Measurements from ENCODE around the gene DSE. TPM values are rescaled to one million over a fixed set of nuclear protein-coding genes. Genes with fewer than 3 reads are reported as not detected.
A peak's percentile ranks its signal among the peaks of the same experiment; 100 is the strongest.

Gene DSE
- total RNA-seq, 4 donors from 2014 or later: 27.8 to 42.1 (median 31.5) TPM

GRCh38 chr6:116371918-116372209 lies 1.1 kb downstream of the DSE start:
- no peak for TF ChIP-seq POLR2A (IDR thresholded peaks at IDR 0.05; ENCODE audit: low read depth)
- no peak for TF ChIP-seq POLR2AphosphoS5 (IDR thresholded peaks at IDR 0.05)
- TF ChIP-seq CTCF (IDR thresholded peaks at IDR 0.05): no peak
- TF ChIP-seq EP300 (IDR thresholded peaks at IDR 0.05): no peak
- Histone ChIP-seq H3K4me1 (peaks cover 3 to 26% (median 19%) of the 10 kb centered on the region in 4 donors), H3K27ac (replicated peaks in 1 of 4) (peak overlapping the region; percentile 92 to 98 (median 94)), H3K27me3 (no peaks in the 10 kb centered on the region), H3K9me3 (no peaks in the 10 kb centered on the region), H3K4me3 (peak overlapping the region; percentile 79 to 91 (median 83)), H3K36me3 (no peaks in the 10 kb centered on the region)
- WGBS: 39% methylated on average over 8 of the region's 8 CpGs
- no peak for DNase-seq (ENCODE audit: extremely low spot score)
- intact Hi-C loops (cut with DNase I): loop anchor here (5.0 kb wide), 1 partner anchor 90 kb away; no protein-coding TSS in a partner anchor

- intact Hi-C loops (cut with DNase I): loop anchor here (5.0 kb wide), 1 partner anchor 91 kb away; no protein-coding TSS in a partner anchor
- no peak overlapping the region for H3K4me3 ChIP-seq
- WGBS: 94% methylated on average over 6 of the region's 6 CpGs
- TF ChIP-seq EP300 (IDR thresholded peaks at IDR 0.05) (no peak), POLR2AphosphoS5 (IDR thresholded peaks at IDR 0.05) (no peak), POLR2A (IDR thresholded peaks at IDR 0.05; ENCODE audit: low read depth) (no peak), CTCF (IDR thresholded peaks at IDR 0.05) (no peak)
- no peaks in the 10 kb centered on the region for H3K9me3 ChIP-seq
- peaks cover 3 to 26% (median 15%) of the 10 kb centered on the region in 4 donors for H3K4me1 ChIP-seq
- H3K27ac ChIP-seq (replicated peaks in 1 of 4): no peak overlapping the region
- no peaks in the 10 kb centered on the region for H3K27me3 ChIP-seq
- DNase-seq (ENCODE audit: extremely low spot score): no peak
- H3K36me3 ChIP-seq: no peaks in the 10 kb centered on the region
These were observed 2.6 kb downstream of the DSE start for GRCh38 chr6:116373300-116373699.

GRCh38 chr6:116373940-116374339 lies 3.2 kb downstream of the DSE start:
- H3K27me3 ChIP-seq: no peaks in the 10 kb centered on the region
- no peak for TF ChIP-seq CTCF (IDR thresholded peaks at IDR 0.05)
- no peak for TF ChIP-seq POLR2AphosphoS5 (IDR thresholded peaks at IDR 0.05)
- TF ChIP-seq POLR2A (IDR thresholded peaks at IDR 0.05; ENCODE audit: low read depth): no peak
- no peak for TF ChIP-seq EP300 (IDR thresholded peaks at IDR 0.05)
- H3K9me3 ChIP-seq: no peaks in the 10 kb centered on the region
- no peaks in the 10 kb centered on the region for H3K36me3 ChIP-seq
- H3K4me1 ChIP-seq: peaks cover 3 to 26% (median 15%) of the 10 kb centered on the region in 4 donors
- no peak overlapping the region for H3K4me3 ChIP-seq
- no peak overlapping the region for H3K27ac ChIP-seq (replicated peaks in 1 of 4)
- intact Hi-C loops (cut with DNase I): loop anchor here (5.0 kb wide), 1 partner anchor 92 kb away; no protein-coding TSS in a partner anchor
- DNase-seq (ENCODE audit: extremely low spot score): no peak
- 82% methylated on average over 1 of the region's 1 CpG for WGBS

- Histone ChIP-seq H3K27ac (replicated peaks in 1 of 4) (no peak overlapping the region), H3K4me3 (no peak overlapping the region), H3K27me3 (no peaks in the 10 kb centered on the region), H3K9me3 (no peaks in the 10 kb centered on the region), H3K36me3 (no peaks in the 10 kb centered on the region), H3K4me1 (peaks cover 3 to 21% (median 11%) of the 10 kb centered on the region in 4 donors)
- TF ChIP-seq CTCF (IDR thresholded peaks at IDR 0.05) (no peak), POLR2A (IDR thresholded peaks at IDR 0.05; ENCODE audit: low read depth) (no peak), POLR2AphosphoS5 (IDR thresholded peaks at IDR 0.05) (no peak), EP300 (IDR thresholded peaks at IDR 0.05) (no peak)
- no peak for DNase-seq (ENCODE audit: extremely low spot score)
- intact Hi-C loops (cut with DNase I): loop anchor here (5.0 kb wide), 1 partner anchor 92 kb away; no protein-coding TSS in a partner anchor
- WGBS: 92% methylated on average over 5 of the region's 5 CpGs
These were observed 3.8 kb downstream of the DSE start for GRCh38 chr6:116374586-116374985.

- intact Hi-C loops (cut with DNase I): no loop called here
- Histone ChIP-seq H3K27me3 (no peaks in the 10 kb centered on the region), H3K27ac (replicated peaks in 1 of 4) (no peak overlapping the region), H3K4me1 (peaks cover 2 to 17% (median 9%) of the 10 kb centered on the region in 4 donors), H3K4me3 (no peak overlapping the region), H3K9me3 (no peaks in the 10 kb centered on the region), H3K36me3 (no peaks in the 10 kb centered on the region)
- no peak for DNase-seq (ENCODE audit: extremely low spot score)
- 96% methylated on average over 2 of the region's 2 CpGs for WGBS
- TF ChIP-seq POLR2AphosphoS5 (IDR thresholded peaks at IDR 0.05) (no peak), POLR2A (IDR thresholded peaks at IDR 0.05; ENCODE audit: low read depth) (no peak), EP300 (IDR thresholded peaks at IDR 0.05) (no peak), CTCF (IDR thresholded peaks at IDR 0.05) (no peak)
These were observed 4.5 kb downstream of the DSE start for GRCh38 chr6:116375262-116375661.
